Calu3 (cell line): ENCODE results near the gene C15orf62. TPM values are rescaled to one million over a fixed set of nuclear protein-coding genes. Genes with fewer than 3 reads are reported as not detected.

Experiments used
- BruUV-seq: library from RNA; stranded (reverse); fragments of 400-500 nt; replicated peaks from 2 replicates; lab custom pipeline; 2021; lab: Mats Ljungman, UMichigan
- CTCF ChIA-PET: fragments of 300-600 bp; sonication (Branson Sonifier 250); formaldehyde crosslinking; loops from one replicate; lab custom pipeline; 2022; ENCODE audit warnings: antibody characterized with exemption; lab: Charles Lee
- DNase-seq: peaks from one replicate; pipeline ENCODE4 v3.0.0; 2022
- H3K27ac Mint-ChIP-seq: one replicate; pipeline ENCODE4 v1.8.0; 2022; ENCODE audit warnings: mixed read lengths; ENCODE audit not compliant: unreplicated experiment
- H3K27me3 Mint-ChIP-seq: one replicate; pipeline ENCODE4 v1.8.0; 2022; ENCODE audit warnings: mixed read lengths; ENCODE audit not compliant: unreplicated experiment
- H3K36me3 Mint-ChIP-seq: one replicate; pipeline ENCODE4 v1.8.0; 2022; ENCODE audit warnings: mild to moderate bottlenecking, moderate library complexity, mixed read lengths; ENCODE audit not compliant: insufficient read depth, unreplicated experiment
- H3K4me1 Mint-ChIP-seq: one replicate; pipeline ENCODE4 v1.8.0; 2022; ENCODE audit warnings: mild to moderate bottlenecking, low read depth, mixed read lengths; ENCODE audit not compliant: unreplicated experiment
- H3K4me3 Mint-ChIP-seq: one replicate; pipeline ENCODE4 v1.8.0; 2022; ENCODE audit warnings: mild to moderate bottlenecking, low read depth, moderate library complexity, mixed read lengths; ENCODE audit not compliant: unreplicated experiment
- H3K9me3 Mint-ChIP-seq: one replicate; pipeline ENCODE4 v1.8.0; 2022; ENCODE audit warnings: low read depth, mixed read lengths; ENCODE audit not compliant: unreplicated experiment
- CTCF ChIP-seq: fragments of 200-600 bp; IDR thresholded peaks from one replicate; pipeline ENCODE4 v1.8.0; 2022; ENCODE audit warnings: antibody characterized with exemption; ENCODE audit not compliant: unreplicated experiment
- intact Hi-C: fragments of 100-400 bp; cut with micrococcal nuclease; formaldehyde crosslinking; loops from one replicate; pipeline ENCODE4 v1.10.0; 2022; ENCODE audit not compliant: unreplicated experiment
- total RNA-seq: library from RNA; stranded (reverse); gene quantifications from 2 replicates; pipeline ENCODE4 v1.2.3, GENCODE V29; 2022

The C15orf62 gene
- total RNA-seq, 1 experiment from 2014 or later = 0.64 TPM

DNA sequence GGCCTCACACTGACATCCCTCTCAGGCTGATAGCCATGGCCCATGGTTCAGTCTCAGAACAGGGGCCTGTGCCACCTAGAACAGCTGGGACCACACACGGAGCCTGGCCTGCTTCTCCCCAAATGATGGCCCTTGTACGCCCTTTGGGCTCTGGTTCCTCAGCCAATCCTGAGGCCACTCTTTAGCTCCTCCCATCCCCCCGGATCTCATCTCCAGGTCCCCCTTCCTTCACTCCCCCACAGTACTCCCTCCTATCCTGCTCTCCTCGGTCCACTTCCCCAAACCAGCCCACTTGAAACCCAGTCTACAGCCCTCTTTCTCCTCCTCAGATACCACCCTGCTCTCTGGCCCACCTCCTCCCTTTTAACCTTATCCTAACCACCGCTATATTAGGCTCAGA is 19.3 kb downstream of the C15orf62 start:
- Mint-ChIP-seq H3K27ac (peak overlapping the region; percentile 86), H3K27me3 (no peaks in the 10 kb centered on the region), H3K4me1 (peaks cover 20% of the 10 kb centered on the region), H3K9me3 (no peaks in the 10 kb centered on the region), H3K36me3 (peaks cover 12% of the 10 kb centered on the region), H3K4me3 (no peak overlapping the region)
- intact Hi-C loops = loop anchor here (5.0 to 10.0 kb wide), 2 partner anchors 58 to 114 kb away; no protein-coding TSS in a partner anchor
- CTCF ChIA-PET = interaction anchor here (0.5 kb wide), 1 partner anchor 10 kb away, joined by 5 read pairs; no protein-coding TSS in a partner anchor
- no peak for TF ChIP-seq CTCF
- no TSS peak for BruUV-seq
- no peak for DNase-seq

DNA sequence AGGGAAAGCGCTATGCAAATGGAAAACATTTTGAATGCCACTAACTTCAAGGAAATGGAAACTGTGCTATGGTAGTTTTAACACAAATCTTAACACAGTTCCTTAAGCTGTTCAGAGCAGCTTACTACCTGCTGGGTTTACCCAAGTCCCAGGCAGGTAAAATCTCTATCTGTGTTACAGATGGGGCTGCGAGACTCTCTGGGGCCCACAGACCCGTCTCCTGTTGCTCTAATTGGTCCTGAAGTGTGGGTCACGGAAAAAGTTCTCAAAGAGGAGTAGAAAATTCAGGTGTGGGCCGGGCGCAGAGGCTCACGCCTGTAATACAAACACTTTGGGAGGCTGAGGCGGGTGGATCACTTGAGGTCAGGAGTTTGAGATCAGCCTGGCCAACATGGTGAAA is 20.2 kb downstream of the C15orf62 start:
- H3K36me3 Mint-ChIP-seq = peaks cover 12% of the 10 kb centered on the region
- no peaks in the 10 kb centered on the region for H3K27me3 Mint-ChIP-seq
- no peak for TF ChIP-seq CTCF
- H3K4me1 Mint-ChIP-seq = peaks cover 20% of the 10 kb centered on the region
- CTCF ChIA-PET = interaction anchor here (0.5 kb wide), 1 partner anchor 9 kb away, joined by 5 read pairs; no protein-coding TSS in a partner anchor
- no peak overlapping the region for H3K4me3 Mint-ChIP-seq
- H3K9me3 Mint-ChIP-seq = no peaks in the 10 kb centered on the region
- DNase-seq = no peak
- no peak overlapping the region for H3K27ac Mint-ChIP-seq
- intact Hi-C loops = loop anchor here (5.0 to 10.0 kb wide), 2 partner anchors 57 to 115 kb away; no protein-coding TSS in a partner anchor
- no TSS peak for BruUV-seq

GRCh38 chr15:40790718-40791117 is 20.9 kb downstream of the C15orf62 start:
- DNase-seq = no peak
- Mint-ChIP-seq H3K4me1 (peaks cover 24% of the 10 kb centered on the region), H3K9me3 (no peaks in the 10 kb centered on the region), H3K27me3 (no peaks in the 10 kb centered on the region), H3K4me3 (no peak overlapping the region), H3K36me3 (peaks cover 12% of the 10 kb centered on the region), H3K27ac (no peak overlapping the region)
- BruUV-seq = no TSS peak
- TF ChIP-seq CTCF = no peak
- CTCF ChIA-PET = no interaction called here
- intact Hi-C loops = no loop called here

- peaks cover 33% of the 10 kb centered on the region for H3K4me1 Mint-ChIP-seq
- H3K36me3 Mint-ChIP-seq = peaks cover 7% of the 10 kb centered on the region
- no peak for TF ChIP-seq CTCF
- H3K4me3 Mint-ChIP-seq = no peak overlapping the region
- no peak overlapping the region for H3K27ac Mint-ChIP-seq
- DNase-seq = no peak
- no peaks in the 10 kb centered on the region for H3K27me3 Mint-ChIP-seq
- BruUV-seq = no TSS peak
- CTCF ChIA-PET = interaction anchor here (1.0 kb wide), 1 partner anchor 51 kb away, joined by 6 read pairs; the partner anchor contains the start of gene SPINT1
- no peaks in the 10 kb centered on the region for H3K9me3 Mint-ChIP-seq
- intact Hi-C loops = no loop called here
These were observed 22.6 kb downstream of the C15orf62 start for GRCh38 chr15:40792394-40792793.
